Measurements from ENCODE around the gene BLOC1S5.
A peak's percentile ranks its signal among the peaks of the same experiment; 100 is the strongest.
"Not testable (repeated sequence)": the region's sequence is repeated elsewhere in the genome, so short reads cannot be mapped to it uniquely, and the experiment has no call there.

BLOC1S5 gene

GRCh38 chr6:7992002-7992815 lies 72.0 kb downstream of the BLOC1S5 start:
- peak; percentile 75 for FAIRE-seq

DNA sequence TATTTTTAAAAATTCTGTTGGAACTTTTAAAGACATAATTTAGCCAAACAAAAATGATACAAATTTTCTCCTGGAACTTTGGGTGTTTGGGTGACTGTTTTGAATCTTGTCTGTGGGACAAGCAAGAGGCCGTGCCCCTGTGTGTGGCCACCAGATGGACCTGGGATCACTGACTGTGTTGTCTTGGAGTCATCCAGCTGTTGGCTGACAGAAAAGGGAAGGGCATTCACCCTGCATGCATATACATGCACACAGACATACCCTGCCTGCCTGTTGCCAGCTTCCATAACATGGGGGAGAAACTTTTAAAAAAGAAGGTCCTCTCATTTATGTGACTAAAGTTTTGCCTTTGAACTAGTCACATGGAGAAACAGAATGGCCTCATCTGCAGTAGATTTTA lies 72.7 kb downstream of the BLOC1S5 start:
- FAIRE-seq: no peak

GRCh38 chr6:7986219-7986618 lies 78.0 kb downstream of the BLOC1S5 start:
- no peak for FAIRE-seq

- FAIRE-seq: not testable (repeated sequence)
Observed at GRCh38 chr6:7983967-7984366, 80.2 kb downstream of the BLOC1S5 start.

DNA sequence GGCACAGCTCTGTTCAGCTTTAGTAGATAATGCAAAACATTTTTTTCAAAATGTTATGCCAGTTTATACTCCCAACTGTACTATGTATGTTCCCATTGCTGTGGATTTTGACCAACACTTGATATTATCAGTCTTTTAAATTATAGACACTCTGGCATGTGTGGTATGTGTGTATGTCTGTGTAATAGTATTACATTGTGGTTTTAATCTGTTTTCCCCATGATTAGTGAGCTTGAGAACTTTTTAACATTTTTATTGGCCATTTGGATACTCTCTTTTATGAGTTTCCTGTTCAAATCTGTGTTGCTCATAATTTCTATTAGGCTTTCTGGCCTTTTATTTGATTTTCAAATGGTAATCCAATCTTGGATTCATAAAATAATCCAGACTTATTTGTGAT lies 84.4 kb downstream of the BLOC1S5 start:
- no peak for FAIRE-seq

GRCh38 chr6:7978736-7979135 lies 85.5 kb downstream of the BLOC1S5 start:
- no peak for FAIRE-seq

DNA sequence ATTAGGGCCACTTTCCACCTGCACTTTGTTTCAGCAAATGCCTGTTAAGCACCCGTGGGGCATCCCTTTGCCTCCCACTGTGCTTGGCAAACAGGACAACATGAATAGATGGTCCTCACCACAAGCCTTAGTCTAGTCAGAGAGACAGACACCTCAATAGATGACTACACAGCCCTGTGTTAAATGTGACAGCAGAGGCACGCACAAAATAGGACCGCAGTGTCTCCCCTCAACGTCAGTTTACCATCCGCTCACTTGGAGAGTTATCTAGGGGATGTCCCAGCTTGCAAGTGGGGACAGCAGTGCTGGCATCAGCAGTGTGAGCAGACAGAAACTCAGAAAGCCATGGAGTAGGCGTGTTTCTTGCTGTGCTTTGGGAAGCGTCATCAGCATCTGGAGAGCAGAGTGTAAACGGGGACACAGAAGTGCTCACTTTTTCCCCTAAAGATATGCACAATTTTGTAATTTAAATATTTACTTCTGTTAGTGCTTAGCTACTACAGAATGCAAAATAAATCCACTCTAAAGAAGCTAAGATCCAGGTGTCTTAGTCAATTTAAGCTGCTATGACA lies 87.6 kb downstream of the BLOC1S5 start:
- no peak for FAIRE-seq

DNA sequence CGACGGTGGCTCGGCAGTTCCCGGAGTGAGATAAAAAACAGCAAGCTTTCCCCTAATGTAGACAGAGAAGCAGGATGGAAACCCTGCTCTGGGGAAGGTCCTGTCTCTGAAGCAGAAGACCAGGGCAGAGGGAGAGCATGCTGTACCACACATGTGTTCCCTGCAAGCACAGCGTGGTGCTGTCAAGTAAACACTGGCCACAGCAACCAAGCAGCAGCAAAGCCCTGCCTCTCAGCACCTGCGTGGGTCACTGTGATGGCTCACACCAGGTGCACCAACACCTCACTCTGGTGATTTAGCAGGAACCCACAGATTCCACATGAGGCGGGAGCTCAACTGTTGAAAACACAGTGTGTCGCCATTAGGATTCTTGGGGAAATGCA lies 88.4 kb downstream of the BLOC1S5 start:
- no peak for FAIRE-seq

- FAIRE-seq: no peak
Observed at GRCh38 chr6:7974938-7975763, 89.0 kb downstream of the BLOC1S5 start.

GRCh38 chr6:7974565-7974937 lies 89.6 kb downstream of the BLOC1S5 start:
- no peak for FAIRE-seq

DNA sequence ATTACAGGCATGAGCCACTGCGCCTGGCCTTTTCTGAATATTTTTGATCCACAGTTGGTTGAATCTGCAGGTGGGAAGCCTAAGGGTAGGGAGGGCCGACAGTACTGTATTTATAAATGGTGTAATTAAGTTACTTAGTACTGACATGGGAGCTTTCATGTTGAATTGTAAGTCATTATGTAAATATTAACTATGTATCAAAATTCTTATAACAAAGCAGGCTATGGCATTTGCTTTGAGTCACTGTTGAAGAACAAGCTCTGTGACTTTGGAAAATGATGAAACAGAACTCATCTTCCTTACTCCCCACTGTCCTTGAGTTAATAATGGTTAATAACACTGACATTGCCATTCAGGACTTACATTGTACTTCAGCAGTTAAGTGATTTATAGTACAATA lies 90.6 kb downstream of the BLOC1S5 start:
- FAIRE-seq: no peak

DNA sequence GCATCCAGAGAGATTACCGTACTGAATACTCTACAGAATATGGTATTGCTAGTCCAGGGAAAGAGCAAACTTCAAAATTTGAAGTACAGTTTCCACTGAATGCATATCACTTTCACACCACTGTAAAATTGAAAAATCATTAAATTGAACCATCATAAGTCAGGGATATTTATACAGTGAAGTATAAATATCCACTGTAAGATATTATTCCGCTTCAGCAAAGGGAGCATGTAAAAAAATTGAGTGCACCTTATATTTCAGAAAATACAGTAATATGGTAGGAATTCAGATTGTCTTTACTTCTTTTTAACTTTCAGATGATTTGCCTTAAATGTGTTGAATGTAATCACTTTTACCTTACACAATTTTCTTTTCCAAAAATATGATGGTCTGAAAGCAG lies 92.7 kb downstream of the BLOC1S5 start:
- no peak for FAIRE-seq

GRCh38 chr6:7970616-7971015 lies 93.6 kb downstream of the BLOC1S5 start:
- FAIRE-seq: no peak
